HG03135 (cell line): ENCODE measurements around the gene ANGPTL2.

Experiments
- ATAC-seq: cut with Tn5 transposase; IDR thresholded peaks from one replicate; pipeline ENCODE4 v1.9.1; 2021; ENCODE audit warnings: mild to moderate bottlenecking, moderate library complexity; ENCODE audit not compliant: unreplicated experiment

ANGPTL2 gene

GRCh38 chr9:127121628-127122175, 733 bp downstream of the ANGPTL2 start:
- no peak for ATAC-seq

DNA sequence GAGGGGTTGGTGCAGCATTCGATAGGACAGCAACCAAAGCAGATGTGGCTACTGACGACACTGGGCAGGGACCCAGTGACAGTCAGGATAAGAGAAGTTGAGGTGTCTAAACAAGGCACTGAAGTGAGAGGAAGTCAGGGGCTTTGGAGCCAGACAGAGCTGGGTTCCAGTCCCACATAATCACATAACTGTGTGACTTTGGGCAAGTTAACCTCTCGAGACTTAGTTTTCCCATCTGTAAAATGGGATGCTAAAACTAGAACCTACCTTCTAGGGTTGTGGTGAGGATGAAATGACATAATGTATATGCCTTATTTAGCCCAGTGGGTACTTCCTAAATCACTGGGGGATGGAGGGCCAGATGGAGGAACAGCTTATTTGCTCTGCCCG, 3.1 kb downstream of the ANGPTL2 start:
- ATAC-seq: no peak

GRCh38 chr9:127118597-127119319, 3.7 kb downstream of the ANGPTL2 start:
- ATAC-seq: no peak

DNA sequence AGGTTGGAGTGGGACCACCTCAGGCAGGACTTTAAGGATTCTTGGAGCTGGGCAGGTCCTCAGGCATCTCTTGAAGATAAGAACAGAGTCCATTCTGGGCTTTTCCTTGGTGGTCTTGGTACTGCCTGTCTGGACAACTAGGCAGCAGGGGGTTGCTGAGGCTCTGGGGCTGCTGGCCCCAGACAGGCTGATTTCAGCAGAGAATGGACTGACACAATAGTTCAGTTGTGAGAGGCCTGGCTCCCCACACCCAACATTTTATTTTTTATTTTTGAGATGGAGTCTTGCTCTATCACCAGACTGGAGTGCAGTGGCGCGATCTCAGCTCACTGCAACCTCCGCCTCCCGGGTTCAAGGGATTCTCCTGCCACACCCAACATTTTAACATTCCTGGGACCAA, 4.6 kb downstream of the ANGPTL2 start:
- ATAC-seq: no peak

- no peak for ATAC-seq
These were observed 5.5 kb downstream of the ANGPTL2 start for GRCh38 chr9:127116957-127117356.

DNA sequence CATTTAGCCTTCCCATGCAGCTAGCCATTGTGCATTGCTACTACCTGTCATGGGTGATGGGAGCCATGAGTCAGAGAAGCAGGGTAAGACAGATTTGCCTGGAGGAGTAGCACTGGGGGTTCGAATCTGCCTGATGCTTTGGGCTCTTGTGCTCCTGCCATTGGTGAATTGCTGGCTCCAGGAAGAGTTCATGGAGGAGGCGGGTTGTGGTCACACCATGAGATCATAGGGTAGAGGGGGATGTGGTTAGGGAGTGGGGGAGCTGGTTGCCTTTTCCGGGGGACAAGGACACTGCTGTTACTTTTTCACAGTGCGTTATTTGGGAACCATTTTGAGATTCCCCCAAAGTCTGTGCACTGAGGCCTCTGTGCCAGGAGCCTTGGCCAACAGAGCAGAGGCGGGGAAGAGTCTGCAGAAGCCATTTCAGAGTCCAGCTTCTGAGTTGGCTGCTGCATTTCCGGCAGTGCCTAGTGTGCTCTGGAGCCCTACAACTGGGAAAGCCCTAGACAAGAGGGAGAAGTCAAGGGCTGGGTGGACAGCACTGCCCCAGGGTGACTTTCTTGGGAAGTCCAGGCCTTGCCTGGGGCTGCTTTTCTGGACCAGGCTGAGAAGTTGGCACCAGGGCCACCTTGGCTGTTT, 6.2 kb downstream of the ANGPTL2 start:
- no peak for ATAC-seq

DNA sequence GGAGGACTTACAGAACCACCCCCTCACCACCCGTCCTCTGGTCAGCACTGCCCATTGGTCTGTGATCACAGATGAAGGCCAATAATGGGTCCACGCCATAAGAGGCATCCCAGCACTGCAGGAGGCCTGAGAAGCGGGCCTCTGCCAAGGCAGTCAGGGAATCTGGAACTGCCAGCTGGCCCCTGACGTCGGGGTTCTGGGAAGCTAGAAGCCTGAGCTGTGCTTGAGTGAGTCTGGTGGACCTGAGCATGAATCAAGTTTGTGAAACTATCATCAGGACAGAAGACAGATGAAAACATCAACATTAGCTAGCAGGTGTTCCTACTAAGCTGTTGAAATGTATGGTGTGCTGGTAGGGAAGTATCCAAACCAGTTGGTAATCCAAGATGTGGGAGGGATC, 7.8 kb downstream of the ANGPTL2 start:
- ATAC-seq: no peak

- no peak for ATAC-seq
These were observed 9.1 kb downstream of the ANGPTL2 start for GRCh38 chr9:127113191-127113972.

GRCh38 chr9:127112735-127113161, 9.7 kb downstream of the ANGPTL2 start:
- ATAC-seq: no peak

- ATAC-seq: no peak
These were observed 10.4 kb downstream of the ANGPTL2 start for GRCh38 chr9:127112056-127112455.

DNA sequence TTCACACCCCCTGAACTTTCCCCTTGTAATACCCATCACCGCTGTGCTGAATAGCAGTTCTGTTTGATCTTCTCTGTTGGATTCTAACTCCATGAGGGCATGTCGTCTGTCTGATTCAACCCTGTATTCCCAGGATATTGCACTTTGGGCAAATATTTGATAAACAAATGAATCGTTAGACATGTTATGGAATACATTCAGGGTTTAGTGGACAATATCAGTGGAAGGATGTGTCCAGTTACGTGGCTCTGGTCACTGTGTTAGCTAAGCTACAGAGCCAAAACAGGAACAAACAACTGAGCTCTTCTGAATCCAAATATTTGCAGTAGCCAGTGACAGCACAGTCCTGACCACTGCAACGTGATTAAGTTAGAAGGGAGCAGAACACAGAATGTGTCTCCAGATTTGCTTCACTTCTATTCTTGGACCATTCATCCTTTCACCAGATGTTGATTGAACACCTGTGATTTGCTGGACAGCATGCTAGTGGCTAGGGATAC, 13.2 kb downstream of the ANGPTL2 start:
- ATAC-seq: no peak

GRCh38 chr9:127107929-127108876, 14.2 kb downstream of the ANGPTL2 start:
- ATAC-seq: no peak

- no peak for ATAC-seq
These were observed 15.1 kb downstream of the ANGPTL2 start for GRCh38 chr9:127107171-127107928.

- ATAC-seq: no peak
These were observed 16.0 kb downstream of the ANGPTL2 start for GRCh38 chr9:127106466-127106855.

DNA sequence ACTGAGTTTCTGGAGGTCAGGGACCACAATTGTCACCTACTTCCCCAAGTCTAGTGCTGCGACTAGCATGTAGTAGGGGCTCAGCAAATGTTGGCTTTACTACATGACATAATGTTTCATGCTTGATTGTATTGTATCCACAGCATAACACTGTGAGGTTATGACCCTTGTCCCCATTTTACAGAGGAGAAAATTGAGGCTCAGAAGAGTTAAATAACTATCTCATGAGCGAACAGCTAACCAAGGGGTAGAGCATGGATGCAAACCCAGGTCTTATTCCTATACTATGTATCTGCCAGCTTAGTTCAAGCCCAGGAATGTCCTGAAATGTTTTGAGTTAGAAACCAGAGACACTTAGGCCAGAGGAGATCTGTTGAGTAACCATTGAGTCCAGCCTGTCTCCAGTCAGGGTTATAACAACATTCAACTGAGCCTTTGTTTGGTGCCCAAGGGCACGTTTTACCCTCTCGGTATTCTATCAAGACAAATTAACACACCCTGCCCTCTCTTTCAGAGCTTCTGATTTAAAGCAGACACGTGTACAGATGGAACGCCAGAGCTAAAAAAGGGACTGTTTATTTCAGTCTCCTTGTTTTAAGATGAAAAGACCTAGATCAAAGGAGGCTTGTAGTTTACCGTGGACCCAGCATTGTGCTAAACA, 16.5 kb downstream of the ANGPTL2 start:
- ATAC-seq: no peak

- no peak for ATAC-seq
These were observed 17.7 kb downstream of the ANGPTL2 start for GRCh38 chr9:127104581-127105311.

DNA sequence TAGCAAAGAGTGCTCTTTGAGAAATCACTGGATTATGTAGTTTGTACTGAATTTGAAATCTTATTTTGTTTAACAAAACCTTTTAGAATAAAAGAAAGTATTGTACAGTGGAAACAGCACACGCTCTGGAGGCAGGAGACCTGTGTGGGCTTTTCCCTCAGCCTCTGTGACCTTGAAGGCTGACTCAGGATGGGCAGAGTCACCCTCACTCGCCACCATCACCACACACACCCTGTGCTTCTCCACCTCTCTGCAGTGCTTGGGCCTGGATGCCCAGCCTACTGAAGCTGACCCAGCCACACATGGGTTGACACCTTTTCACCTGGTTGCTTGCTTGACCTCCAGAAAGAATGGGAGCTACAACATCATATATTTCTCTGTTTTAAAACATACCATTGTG, 19.6 kb downstream of the ANGPTL2 start:
- ATAC-seq: no peak

- no peak for ATAC-seq
These were observed 20.3 kb downstream of the ANGPTL2 start for GRCh38 chr9:127102176-127102575.
